IMR-90 (cell line): ENCODE data around the gene FAM53B. TPM values are rescaled to one million over a fixed set of nuclear protein-coding genes. Genes with fewer than 3 reads are reported as not detected.

Experiments
- ATAC-seq: fragments of 200-7000 bp; cut with Tn5 transposase; 2 replicates; pipeline ENCODE4 v1.9.1; 2020; ENCODE audit warnings: low read depth, mild to moderate bottlenecking, moderate library complexity
- BruUV-seq: library from RNA; stranded (reverse); fragments of 400-500 nt; replicated peaks from 2 replicates; lab custom pipeline; 2021; lab: Mats Ljungman, UMichigan
- CTCF ChIA-PET: fragments of 300-600 bp; formaldehyde crosslinking; extraction: SDS; loops from one replicate; lab custom pipeline; 2021; ENCODE audit warnings: antibody characterized with exemption; lab: Yijun Ruan, JAX
- POLR2A ChIA-PET: fragments of 300-600 bp; sonication (Branson Sonifier 250); formaldehyde crosslinking; loops from one replicate; lab custom pipeline; 2022; ENCODE audit warnings: antibody characterized with exemption; ENCODE audit not compliant: unreplicated experiment; lab: Charles Lee
- DNase-seq: peaks from one replicate; pipeline ENCODE4 v3.0.0; 2013
- H2AFZ ChIP-seq: replicated peaks from 2 replicates; pipeline ENCODE3; 2013; ENCODE audit warnings: low read length, mild to moderate bottlenecking; ENCODE audit not compliant: poor library complexity
- H2AK5ac ChIP-seq: 2 replicates; pipeline ENCODE4 v1.6.1; 2013; ENCODE audit warnings: low read depth, low read length, inconsistent platforms
- H2AK9ac ChIP-seq: replicated peaks from 2 replicates; pipeline ENCODE3; 2013; ENCODE audit warnings: mild to moderate bottlenecking, low read depth, low read length, moderate library complexity; ENCODE audit not compliant: poor library complexity
- H2BK120ac ChIP-seq: 2 replicates; pipeline ENCODE4 v1.6.1; 2013; ENCODE audit warnings: low read depth, low read length, inconsistent platforms
- H2BK15ac ChIP-seq: 3 replicates; pipeline ENCODE4 v1.6.1; 2013; ENCODE audit warnings: low read depth, low read length, inconsistent platforms
- H2BK20ac ChIP-seq: 2 replicates; pipeline ENCODE4 v1.6.1; 2013; ENCODE audit warnings: low read depth, mild to moderate bottlenecking, inconsistent platforms, low read length, moderate library complexity
- H2BK5ac ChIP-seq: 2 replicates; pipeline ENCODE4 v1.6.1; 2013; ENCODE audit warnings: mild to moderate bottlenecking, low read depth, low read length, inconsistent platforms; ENCODE audit not compliant: poor library complexity, severe bottlenecking
- H3K14ac ChIP-seq: replicated peaks from 2 replicates; pipeline ENCODE4 v1.6.1; 2013; ENCODE audit warnings: low read depth, low read length, inconsistent platforms
- H3K18ac ChIP-seq: 2 replicates; pipeline ENCODE4 v1.6.1; 2013; ENCODE audit warnings: low read depth, low read length, control low read depth
- H3K23ac ChIP-seq: 2 replicates; pipeline ENCODE4 v1.6.1; 2013; ENCODE audit warnings: low read depth, low read length, inconsistent platforms
- H3K27ac ChIP-seq: 2 replicates; pipeline ENCODE4 v1.5.1; 2013; ENCODE audit warnings: mild to moderate bottlenecking, control low read depth, low read length; ENCODE audit not compliant: insufficient read depth
- H3K27me3 ChIP-seq: 2 replicates; pipeline ENCODE4 v1.6.1; 2013; ENCODE audit warnings: low read length; ENCODE audit not compliant: control insufficient read depth, insufficient read depth
- H3K36me3 ChIP-seq: 2 replicates; pipeline ENCODE4 v1.6.1; 2013; ENCODE audit warnings: low read length, mixed read lengths; ENCODE audit not compliant: control insufficient read depth, insufficient read depth
- H3K4ac ChIP-seq: 2 replicates; pipeline ENCODE4 v1.6.1; 2013; ENCODE audit warnings: low read depth, low read length, inconsistent platforms
- H3K4me1 ChIP-seq: 2 replicates; pipeline ENCODE4 v1.6.1; 2013; ENCODE audit warnings: low read length, mixed read lengths; ENCODE audit not compliant: control insufficient read depth, insufficient read depth
- H3K4me2 ChIP-seq: 2 replicates; pipeline ENCODE4 v1.6.1; 2013; ENCODE audit warnings: low read depth, mild to moderate bottlenecking, control low read depth, low read length, moderate library complexity
- H3K4me3 ChIP-seq: 2 replicates; pipeline ENCODE4 v1.5.1; 2013; ENCODE audit warnings: low read depth, mild to moderate bottlenecking, control low read depth, low read length, moderate library complexity; ENCODE audit not compliant: insufficient read depth
- H3K56ac ChIP-seq: 2 replicates; pipeline ENCODE4 v1.6.1; 2013; ENCODE audit warnings: low read length, inconsistent platforms; ENCODE audit not compliant: insufficient read depth; ENCODE audit errors: extremely low read depth
- H3K79me1 ChIP-seq, 2 experiments: 2 replicates each; pipeline ENCODE4 v1.6.1; 2013; ENCODE audit warnings: low read length in 2 of 2, inconsistent platforms in 1 of 2, low read depth in 1 of 2
- H3K9ac ChIP-seq: 2 replicates; pipeline ENCODE4 v1.6.1; 2013; ENCODE audit warnings: low read depth, low read length, control low read depth
- H3K9me1 ChIP-seq: 2 replicates; pipeline ENCODE4 v1.6.1; 2013; ENCODE audit warnings: low read length, inconsistent platforms; ENCODE audit not compliant: insufficient read depth
- H3K9me3 ChIP-seq: 2 replicates; pipeline ENCODE4 v1.6.1; 2013; ENCODE audit warnings: low read length; ENCODE audit not compliant: control insufficient read depth, insufficient read depth
- H4K20me1 ChIP-seq: 2 replicates; pipeline ENCODE4 v1.6.1; 2013; ENCODE audit warnings: low read length, inconsistent platforms; ENCODE audit not compliant: insufficient read depth
- H4K5ac ChIP-seq: 2 replicates; pipeline ENCODE4 v1.6.1; 2013; ENCODE audit warnings: mild to moderate bottlenecking, low read depth, low read length, control low read depth
- H4K8ac ChIP-seq, 2 experiments: 2 replicates each; pipeline ENCODE4 v1.6.1; 2013; ENCODE audit warnings: low read depth in 2 of 2, low read length in 2 of 2, control low read depth in 1 of 2, inconsistent platforms in 1 of 2
- H4K91ac ChIP-seq: 2 replicates; pipeline ENCODE4 v1.6.1; 2013; ENCODE audit warnings: low read depth, low read length, inconsistent platforms; ENCODE audit not compliant: insufficient read depth
- BHLHE40 ChIP-seq: fragments of 150-350 bp; IDR thresholded peaks from 2 replicates; pipeline ENCODE4 v1.6.1; 2016; ENCODE audit warnings: mild to moderate bottlenecking, low read depth, low read length
- MAZ ChIP-seq: IDR thresholded peaks from 2 replicates; pipeline ENCODE4 v1.6.1; 2012; ENCODE audit warnings: low read depth, mild to moderate bottlenecking, low read length, improper control_type of control experiment, moderate library complexity, borderline replicate concordance
- POLR2A ChIP-seq: IDR thresholded peaks from 2 replicates; pipeline ENCODE4 v1.6.1; 2012; ENCODE audit warnings: mild to moderate bottlenecking, low read depth, low read length
- RAD21 ChIP-seq: IDR thresholded peaks from 2 replicates; pipeline ENCODE4 v1.6.1; 2012; ENCODE audit warnings: low read length, improper control_type of control experiment
- RCOR1 ChIP-seq: IDR thresholded peaks from 2 replicates; pipeline ENCODE4 v1.6.1; 2012; ENCODE audit warnings: mild to moderate bottlenecking, low read length, improper control_type of control experiment; ENCODE audit not compliant: insufficient replicate concordance
- RFX5 ChIP-seq: IDR thresholded peaks from 2 replicates; pipeline ENCODE4 v1.8.0; 2012; ENCODE audit warnings: low read depth, mild to moderate bottlenecking, low read length, moderate library complexity
- SMC3 ChIP-seq: fragments of 150-350 bp; IDR thresholded peaks from 2 replicates; pipeline ENCODE4 v1.6.1; 2016; ENCODE audit warnings: low read depth, mild to moderate bottlenecking, antibody characterized with exemption, low read length, moderate library complexity
- USF2 ChIP-seq: fragments of 150-350 bp; IDR thresholded peaks from 2 replicates; pipeline ENCODE4 v1.6.1; 2017; ENCODE audit warnings: mild to moderate bottlenecking, antibody characterized with exemption, low read length, low read depth
- WGBS, 2 experiments: methylation state at CpG; one replicate each; pipeline versions ENCODE4 v1.1.5 to v1.1.7; 2013; ENCODE audit warnings: missing lambda C conversion rate in 2 of 2; ENCODE audit not compliant: insufficient read length in 1 of 2; ENCODE audit errors: extremely low coverage in 2 of 2; 5-methylcytosine and 5-hydroxymethylcytosine counted together
- dilution Hi-C: fragments of 300-500 bp; cut with HindIII; formaldehyde crosslinking; loops from one replicate; pipeline ENCODE4 v1.14.3; 2018; ENCODE audit warnings: low sequenced_read_pairs; ENCODE audit not compliant: unreplicated experiment
- in situ Hi-C: fragments of 300-500 bp; cut with MboI; formaldehyde crosslinking; loops from 3 replicates; pipeline ENCODE4 v1.14.3; 2019; ENCODE audit warnings: low sequenced_read_pairs, inconsistent platforms, mixed read lengths
- intact Hi-C: fragments of 100-400 bp; cut with micrococcal nuclease; formaldehyde crosslinking; loops from 2 replicates; pipeline ENCODE4 v1.10.0; 2022
- polyA plus RNA-seq, 3 experiments: library from polyadenylated mRNA; depleted of rRNA; stranded (reverse); fragments of >200 nt; gene quantifications; 2 replicates each; pipeline ENCODE4 v1.2.3, GENCODE V29; 2012; ENCODE audit warnings: low replicate concordance in 1 of 3
- total RNA-seq: library from RNA; depleted of rRNA; stranded (reverse); fragments of >200 nt; gene quantifications from 2 replicates; pipeline ENCODE4 v1.2.3, GENCODE V29; 2012

The FAM53B gene
- total and polyA plus RNA-seq, 2 of the 4 experiments (the other 2 are of a cell fraction): 3.8 to 5.7 TPM

- Histone ChIP-seq H3K4ac (no peak overlapping the region), H3K18ac (no peak overlapping the region), H2AFZ (no peak overlapping the region), H4K8ac (no peak overlapping the region), H2AK9ac (no peak overlapping the region), H2AK5ac (no peak overlapping the region), H3K27me3 (no peaks in the 10 kb centered on the region), H3K4me3 (no peak overlapping the region), H3K9me3 (no peaks in the 10 kb centered on the region), H3K27ac (no peak overlapping the region), H2BK120ac (no peak overlapping the region), H3K9me1 (peaks cover 8% of the 10 kb centered on the region; the same call in 1 of the 2 replicates), H4K91ac (no peak overlapping the region), H3K56ac (no peak overlapping the region), H2BK5ac (no peak overlapping the region), H2BK20ac (no peak overlapping the region), H3K23ac (no peak overlapping the region), H3K36me3 (peaks cover 8% of the 10 kb centered on the region; the same call in 1 of the 2 replicates), H2BK15ac (no peak overlapping the region), H3K4me1 (peaks cover 16% of the 10 kb centered on the region; the same call in 1 of the 2 replicates), H3K4me2 (no peak overlapping the region; the same call in 1 of the 2 replicates), H3K14ac (no peak overlapping the region), H4K20me1 (no peaks in the 10 kb centered on the region; the same call in 1 of the 2 replicates), H3K79me1 (no peaks in the 10 kb centered on the region; a peak in 2 of 4 replicates), H3K9ac (no peak overlapping the region), H4K5ac (no peak overlapping the region; the same call in 1 of the 2 replicates)
- TF ChIP-seq RFX5: no peak
- TF ChIP-seq RCOR1: no peak
- no peak for TF ChIP-seq POLR2A
- no peak for TF ChIP-seq MAZ
- no peak for TF ChIP-seq RAD21
- TF ChIP-seq BHLHE40: no peak
- TF ChIP-seq USF2: no peak
- TF ChIP-seq SMC3: no peak
- intact Hi-C loops: no loop called here
- in situ Hi-C loops: no loop called here
- no peak for ATAC-seq
- POLR2A ChIA-PET: no interaction called here
- dilution Hi-C loops: no loop called here
- 100% methylated on average over 1 of the region's 8 CpGs; no CpG with 5 or more reads in 1 of the 2 experiments for WGBS, 2 experiments
- no TSS peak for BruUV-seq
- no peak for DNase-seq
- CTCF ChIA-PET: no interaction called here
Observed at GRCh38 chr10:124707551-124707950, 36.6 kb downstream of the FAM53B start.
